GM21367 (cell line): ENCODE measurements around the gene FAF1.
"Not testable (repeated sequence)": the region's sequence is repeated elsewhere in the genome, so short reads cannot be mapped to it uniquely, and the experiment has no call there.

Experiments
- ATAC-seq: cut with Tn5 transposase; IDR thresholded peaks from one replicate; pipeline ENCODE4 v1.9.1; 2021; ENCODE audit not compliant: unreplicated experiment

Gene FAF1

DNA sequence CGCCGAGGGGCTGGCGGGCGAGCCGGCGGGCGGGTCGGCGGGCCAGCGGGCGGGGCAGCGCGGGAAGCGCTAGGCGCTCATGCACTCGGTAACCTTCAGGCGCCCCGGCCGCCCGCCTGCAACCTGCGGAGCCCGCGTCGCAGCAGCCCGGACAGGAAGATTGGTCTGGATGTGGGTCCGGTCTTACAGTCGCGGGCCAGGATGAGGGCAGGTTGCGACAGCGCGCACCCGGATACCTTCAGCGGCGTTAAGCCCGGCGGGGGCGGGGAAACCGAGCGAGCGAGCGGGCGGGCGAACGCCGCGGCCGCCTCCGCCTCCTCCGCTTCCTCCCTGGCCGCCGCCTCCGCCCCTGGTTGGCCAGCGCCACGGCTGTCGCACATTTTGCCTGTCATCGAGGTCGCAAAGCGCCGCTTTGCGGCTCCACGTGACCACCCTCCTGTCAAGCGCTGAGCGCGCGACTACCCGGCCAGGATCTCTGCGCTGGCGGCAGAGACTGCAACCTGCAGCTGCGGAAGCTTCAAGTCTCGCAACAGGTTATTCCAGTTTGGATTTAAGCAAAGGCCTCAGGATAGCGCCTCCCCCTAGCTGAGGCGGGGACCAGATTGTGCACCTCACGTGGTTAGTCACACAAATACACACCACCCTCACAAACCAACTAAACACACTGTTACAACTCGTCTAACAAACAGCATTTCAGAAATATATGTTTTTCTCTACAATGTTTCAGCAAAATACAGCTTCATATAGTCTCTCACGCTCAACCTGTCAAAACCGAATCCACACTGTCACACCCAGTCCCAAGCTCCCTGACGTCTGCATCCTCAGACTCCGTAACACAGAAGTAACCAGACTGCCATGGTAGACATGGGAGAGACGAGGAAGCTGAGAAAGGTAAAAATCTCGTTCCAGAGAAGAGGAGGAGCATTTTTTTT, at the start of gene FAF1:
FAF1 (minus strand) TSS at position 355 of the 932 bp plus-strand sequence. CDS start 456 bp downstream, outside the sequence.
- peak; percentile 81 for ATAC-seq

DNA sequence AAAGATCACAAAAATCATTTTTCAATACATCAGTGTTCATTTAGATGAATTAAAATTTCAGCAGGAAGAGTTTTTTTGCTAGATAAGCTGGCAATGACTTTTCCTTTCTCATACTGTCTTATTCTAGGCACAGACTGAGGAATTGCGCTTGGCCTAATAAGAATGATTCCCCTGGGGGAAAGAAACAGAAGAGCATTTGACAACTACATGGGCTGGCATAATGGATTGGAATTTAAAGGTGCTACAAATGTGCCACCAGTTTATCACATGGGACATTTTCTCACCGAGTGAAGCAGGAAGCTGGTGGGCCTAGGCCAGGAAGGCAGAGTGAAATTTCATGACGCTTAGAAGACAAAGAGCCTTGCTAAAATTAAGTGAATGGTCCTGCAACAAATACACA, 49.3 kb upstream of the FAF1 start:
- ATAC-seq: no peak

GRCh38 chr1:51005549-51005948, 45.5 kb upstream of the FAF1 start:
- not testable (repeated sequence) for ATAC-seq

DNA sequence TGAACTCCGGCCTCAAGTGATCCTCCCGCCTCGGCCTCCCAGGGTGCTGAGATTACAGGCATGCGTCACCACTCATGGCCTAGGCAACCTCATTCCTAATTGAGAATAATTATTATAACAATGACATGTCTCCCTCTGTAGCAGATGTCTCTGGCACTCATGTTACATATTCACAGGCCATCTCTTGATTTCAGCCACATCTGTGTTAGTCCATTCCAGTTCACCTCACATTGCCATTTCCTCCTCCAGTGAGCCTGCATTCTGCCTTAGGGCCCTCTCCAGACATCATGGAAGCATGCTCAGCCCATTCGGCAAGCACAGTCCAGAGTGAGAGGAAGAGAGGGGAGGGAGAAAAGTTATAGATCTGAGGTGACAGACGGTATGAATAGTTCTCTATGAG, 42.4 kb upstream of the FAF1 start:
- ATAC-seq: no peak

DNA sequence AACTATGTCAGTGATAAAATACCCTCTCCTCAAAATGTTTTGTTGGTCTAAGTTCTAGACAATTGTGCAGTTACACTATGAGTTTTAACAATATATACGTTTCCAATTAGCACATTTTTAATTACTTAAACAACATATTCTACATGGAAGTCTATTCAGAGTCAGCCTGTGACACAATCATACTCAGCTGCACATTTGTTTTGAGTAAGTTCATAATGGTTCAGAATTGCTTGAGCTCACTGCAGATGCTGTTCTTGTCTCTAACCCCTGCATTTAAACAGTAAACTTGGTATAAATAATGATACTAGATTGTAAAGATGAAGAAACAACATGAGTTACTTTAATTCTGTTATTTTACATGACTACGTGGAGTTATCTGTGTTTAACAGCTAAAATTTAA, 40.6 kb upstream of the FAF1 start:
- peak; percentile 41 for ATAC-seq

GRCh38 chr1:51000160-51000559, 40.1 kb upstream of the FAF1 start:
- peak; percentile 76 for ATAC-seq

DNA sequence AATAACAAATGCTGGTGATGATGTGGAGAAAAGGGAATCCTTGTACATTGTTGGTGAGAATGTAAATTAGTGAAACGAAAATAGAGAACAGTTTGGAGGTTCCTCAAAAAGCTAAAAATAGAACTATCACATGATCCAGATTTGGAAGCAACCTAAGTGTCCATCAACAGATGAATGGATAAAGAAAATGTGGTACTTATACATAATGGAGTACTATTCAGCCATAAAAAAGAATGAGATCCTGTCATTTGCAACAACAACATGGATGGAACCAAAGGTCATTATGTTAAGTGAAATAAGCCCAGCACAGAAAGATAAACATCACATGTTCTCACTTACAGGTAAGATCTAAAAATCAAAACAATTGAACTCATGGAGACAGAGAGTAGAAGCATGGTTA, 39.3 kb upstream of the FAF1 start:
- not testable (repeated sequence) for ATAC-seq

- no peak for ATAC-seq
Measured at GRCh38 chr1:50996083-50996482, 36.0 kb upstream of the FAF1 start.

- ATAC-seq: no peak
Measured at GRCh38 chr1:50995651-50996050, 35.6 kb upstream of the FAF1 start.

GRCh38 chr1:50994997-50995396, 34.9 kb upstream of the FAF1 start:
- ATAC-seq: no peak

GRCh38 chr1:50993645-50994044, 33.6 kb upstream of the FAF1 start:
- no peak for ATAC-seq

- no peak for ATAC-seq
Measured at GRCh38 chr1:50992532-50993318, 32.7 kb upstream of the FAF1 start.

- no peak for ATAC-seq
Measured at GRCh38 chr1:50989694-50990093, 29.6 kb upstream of the FAF1 start.

- ATAC-seq: no peak
Measured at GRCh38 chr1:50986653-50987052, 26.6 kb upstream of the FAF1 start.

GRCh38 chr1:50985094-50985493, 25.0 kb upstream of the FAF1 start:
- ATAC-seq: no peak

GRCh38 chr1:50983219-50983802, 23.2 kb upstream of the FAF1 start:
- no peak for ATAC-seq

- no peak for ATAC-seq
Measured at GRCh38 chr1:50982611-50983010, 22.5 kb upstream of the FAF1 start.

- ATAC-seq: no peak
Measured at GRCh38 chr1:50981741-50982140, 21.7 kb upstream of the FAF1 start.

- ATAC-seq: no peak
Measured at GRCh38 chr1:50980505-50980904, 20.4 kb upstream of the FAF1 start.

DNA sequence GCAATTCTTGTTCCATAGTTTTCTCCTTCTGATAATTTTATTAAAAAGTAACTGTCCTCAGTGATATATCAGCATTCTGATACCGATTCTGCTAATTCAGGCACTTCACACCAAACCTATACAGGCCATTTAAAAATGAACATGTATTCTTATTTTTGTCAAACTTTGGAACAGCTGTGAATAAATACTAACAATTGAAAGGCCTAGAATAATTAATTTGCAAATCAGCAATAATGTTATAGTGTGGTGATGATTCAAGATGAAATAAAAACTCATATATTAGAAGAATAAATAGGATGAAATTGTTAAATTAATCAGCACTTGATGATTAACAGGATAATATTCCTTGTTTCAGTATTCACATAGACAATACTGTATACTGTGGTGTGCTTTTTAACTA, 19.9 kb upstream of the FAF1 start:
- ATAC-seq: no peak
